Measurements from ENCODE around the gene SLC39A1. TPM values are rescaled to one million over a fixed set of nuclear protein-coding genes. Genes with fewer than 3 reads are reported as not detected.

The SLC39A1 gene
- total and polyA plus RNA-seq, 9 of the 15 experiments (the other 6 are each of a cell fraction or from before 2014, with no cell fraction given): 9.9 to 81.1 (median 62.7) TPM

DNA sequence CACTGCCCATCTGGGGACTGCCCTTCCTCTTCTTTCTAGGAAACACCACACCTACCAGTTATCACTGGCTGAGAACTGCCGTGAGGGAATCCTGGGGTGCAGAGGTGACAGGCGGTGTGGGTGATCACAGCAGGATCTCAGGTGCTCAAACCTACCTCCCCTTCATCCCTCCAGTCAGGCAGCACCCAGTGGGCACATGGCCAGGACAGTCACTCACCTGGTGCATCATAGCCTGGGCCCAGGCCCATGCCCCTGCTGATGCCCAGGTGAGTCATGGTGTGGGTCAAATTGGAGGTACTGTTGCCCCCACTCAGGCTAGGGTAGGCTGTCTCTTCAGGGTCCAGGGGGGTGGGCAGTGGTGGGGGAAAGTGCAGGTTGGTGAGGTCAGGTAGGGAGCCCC is 11.5 kb downstream of the SLC39A1 start:
- Histone ChIP-seq H4K20me1 (replicated peaks; ENCODE audit: control insufficient read depth, insufficient read depth, low read length) (peaks cover 9% of the 10 kb centered on the region; the same call in 1 of the 2 replicates), H3K9me1 (ENCODE audit: control insufficient read depth, insufficient read depth, low read length) (no peaks in the 10 kb centered on the region), H3K27ac (ENCODE audit: extremely low read depth, low read depth, low read length) (no peak overlapping the region), H3K4me1 (replicated peaks in 1 of 2; ENCODE audit: control insufficient read depth in 2 of 2, insufficient read depth in 2 of 2, low read length in 2 of 2) (peaks cover 5 to 14% of the 10 kb centered on the region in 2 experiments), H3K27me3 (ENCODE audit: control insufficient read depth in 2 of 2, insufficient read depth in 2 of 2, low read length in 2 of 2) (no peaks in the 10 kb centered on the region), H3K36me3 (ENCODE audit: control insufficient read depth, insufficient read depth, low read length) (peaks cover 67% of the 10 kb centered on the region; the same call in 2 of the 3 replicates), H3K4me3 (no peak overlapping the region), H3K9me3 (replicated peaks; ENCODE audit: control insufficient read depth, insufficient read depth, low read depth, low read length) (no peaks in the 10 kb centered on the region), H3K9ac (ENCODE audit: insufficient read depth in 1 of 2, low read depth in 2 of 2, low read length in 2 of 2) (peak overlapping the region in 1 of 2 experiments; percentile 20; a peak in 2 of 4 replicates), H2AFZ (ENCODE audit: low read depth, low read length) (no peak overlapping the region), H3K4me2 (ENCODE audit: insufficient read depth, low read length) (no peak overlapping the region), H3K79me2 (ENCODE audit: control insufficient read depth, insufficient read depth, low read length) (peaks cover 22% of the 10 kb centered on the region)
- FAIRE-seq (no peak), ATAC-seq (no peak), DNase-seq (ENCODE audit: extremely low read depth in 1 of 4, low spot score in 3 of 4) (no peak)
- BruUV-seq (replicated peaks): no TSS peak
- in situ Hi-C loops (cut with MboI): no loop called here
- intact Hi-C loops (cut with micrococcal nuclease): no loop called here
- POLR2A ChIA-PET: no interaction called here
- CTCF ChIA-PET (ENCODE audit: low intra/inter-chr PET ratio): no interaction called here
- WGBS (ENCODE audit: insufficient coverage, low coverage, missing lambda C conversion rate): 67% methylated on average over 2 of the region's 2 CpGs
- TF ChIP-seq CBX5 (IDR thresholded peaks at IDR 0.05; ENCODE audit: borderline replicate concordance, low read depth): no peak
- TF ChIP-seq ZNF699 (CRISPR knock-in tag; IDR thresholded peaks at IDR 0.05; ENCODE audit: insufficient replicate concordance): no peak
- TF ChIP-seq ZNF121 (CRISPR knock-in tag; conservative IDR thresholded peaks at IDR 0.05): no peak
- no peak for TF ChIP-seq ADNP (tag; IDR thresholded peaks at IDR 0.05)

DNA sequence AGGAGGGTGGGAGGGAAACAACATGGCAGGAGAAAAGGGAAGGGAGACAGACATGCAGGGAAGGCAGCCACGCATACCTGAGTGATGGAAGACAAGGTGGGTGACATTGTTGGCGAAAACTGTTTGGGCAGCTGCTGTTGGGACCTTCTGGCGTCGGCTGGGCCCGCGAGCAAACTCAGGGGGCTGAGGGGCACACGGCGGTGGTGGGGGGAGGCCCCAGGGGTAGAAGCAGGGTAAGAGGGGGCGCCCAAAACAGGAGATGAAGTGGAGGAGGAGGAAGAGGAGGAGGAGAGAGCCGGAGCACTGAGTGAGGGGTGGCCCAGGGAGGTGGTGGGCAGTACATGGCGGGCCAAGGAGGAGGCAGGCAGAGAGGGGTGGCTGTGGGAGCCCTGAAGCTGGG is 12.2 kb downstream of the SLC39A1 start:
- 0 out of 2 replicates have a peak, but pooled peaks have one; percentile 23 for TF ChIP-seq RBFOX2 (IDR thresholded peaks at IDR 0.05; ENCODE audit: low read depth, low read length)
- TF ChIP-seq, protein P1, sequence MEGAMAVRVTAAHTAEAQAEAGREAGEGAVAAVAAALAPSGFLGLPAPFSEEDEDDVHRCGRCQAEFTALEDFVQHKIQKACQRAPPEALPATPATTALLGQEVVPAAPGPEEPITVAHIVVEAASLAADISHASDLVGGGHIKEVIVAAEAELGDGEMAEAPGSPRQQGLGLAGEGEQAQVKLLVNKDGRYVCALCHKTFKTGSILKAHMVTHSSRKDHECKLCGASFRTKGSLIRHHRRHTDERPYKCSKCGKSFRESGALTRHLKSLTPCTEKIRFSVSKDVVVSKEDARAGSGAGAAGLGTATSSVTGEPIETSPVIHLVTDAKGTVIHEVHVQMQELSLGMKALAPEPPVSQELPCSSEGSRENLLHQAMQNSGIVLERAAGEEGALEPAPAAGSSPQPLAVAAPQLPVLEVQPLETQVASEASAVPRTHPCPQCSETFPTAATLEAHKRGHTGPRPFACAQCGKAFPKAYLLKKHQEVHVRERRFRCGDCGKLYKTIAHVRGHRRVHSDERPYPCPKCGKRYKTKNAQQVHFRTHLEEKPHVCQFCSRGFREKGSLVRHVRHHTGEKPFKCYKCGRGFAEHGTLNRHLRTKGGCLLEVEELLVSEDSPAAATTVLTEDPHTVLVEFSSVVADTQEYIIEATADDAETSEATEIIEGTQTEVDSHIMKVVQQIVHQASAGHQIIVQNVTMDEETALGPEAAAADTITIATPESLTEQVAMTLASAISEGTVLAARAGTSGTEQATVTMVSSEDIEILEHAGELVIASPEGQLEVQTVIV (CRISPR knock-in tag; IDR thresholded peaks at IDR 0.05; ENCODE audit: borderline replicate concordance): no peak
- H3K9ac ChIP-seq (ENCODE audit: insufficient read depth in 1 of 2, low read depth in 2 of 2, low read length in 2 of 2): no peak overlapping the region
- no peak for FAIRE-seq
- no peaks in the 10 kb centered on the region for H3K9me3 ChIP-seq (replicated peaks; ENCODE audit: control insufficient read depth, insufficient read depth, low read depth, low read length)
- peaks cover 9 to 10% of the 10 kb centered on the region in 2 experiments for H3K4me1 ChIP-seq (replicated peaks in 1 of 2; ENCODE audit: control insufficient read depth in 2 of 2, insufficient read depth in 2 of 2, low read length in 2 of 2)
- BruUV-seq (replicated peaks): no TSS peak
- peaks cover 2% of the 10 kb centered on the region; the same call in 1 of the 2 replicates for H4K20me1 ChIP-seq (replicated peaks; ENCODE audit: control insufficient read depth, insufficient read depth, low read length)
- intact Hi-C loops (cut with micrococcal nuclease): no loop called here
- H3K4me3 ChIP-seq: no peak overlapping the region
- no peaks in the 10 kb centered on the region for H3K9me1 ChIP-seq (ENCODE audit: control insufficient read depth, insufficient read depth, low read length)
- DNase-seq (ENCODE audit: extremely low read depth in 1 of 4, low spot score in 3 of 4): no peak
- H3K36me3 ChIP-seq (ENCODE audit: control insufficient read depth, insufficient read depth, low read length): peaks cover 67% of the 10 kb centered on the region; the same call in 2 of the 3 replicates
- CTCF ChIA-PET (ENCODE audit: low intra/inter-chr PET ratio): no interaction called here
- no peak for ATAC-seq
- no peak overlapping the region for H3K27ac ChIP-seq (ENCODE audit: extremely low read depth, low read depth, low read length)
- H3K4me2 ChIP-seq (ENCODE audit: insufficient read depth, low read length): no peak overlapping the region
- POLR2A ChIA-PET: no interaction called here
- in situ Hi-C loops (cut with MboI): no loop called here
- no peaks in the 10 kb centered on the region for H3K27me3 ChIP-seq (ENCODE audit: control insufficient read depth in 2 of 2, insufficient read depth in 2 of 2, low read length in 2 of 2)
- peaks cover 19% of the 10 kb centered on the region for H3K79me2 ChIP-seq (ENCODE audit: control insufficient read depth, insufficient read depth, low read length)
- 97% methylated on average over 6 of the region's 11 CpGs for WGBS (ENCODE audit: insufficient coverage, low coverage, missing lambda C conversion rate)
- H2AFZ ChIP-seq (ENCODE audit: low read depth, low read length): no peak overlapping the region
